ENCODE measurements around the gene MYO1E.

GRCh38 chr15:59340325-59340724 lies 32.3 kb downstream of the MYO1E start:
- TF ChIP-seq CTCF (IDR thresholded peaks at IDR 0.05) (no peak), POLR2AphosphoS5 (IDR thresholded peaks at IDR 0.05) (no peak), POLR2A (IDR thresholded peaks at IDR 0.05) (no peak)

Measured in prostate gland (tissue), 2 donors.